ENCODE data around the gene NBEAL1.

GRCh38 chr2:203097735-203098134, 83.1 kb downstream of the NBEAL1 start:
- peak in 1 of 3 experiments; percentile 29 for TF ChIP-seq CTCF (optimal IDR thresholded peaks at IDR 0.05 in 1 of 3, IDR thresholded peaks at IDR 0.05 in 1 of 3, conservative IDR thresholded peaks at IDR 0.05 in 1 of 3; ENCODE audit: extremely low read depth in 1 of 3, insufficient read depth in 2 of 3, low read length in 3 of 3)
- TF ChIP-seq EZH2 (IDR thresholded peaks at IDR 0.05; ENCODE audit: low read length) = no peak
